GM03348 (cell line): Measurements from ENCODE around the gene CHRM5.
"Not testable (repeated sequence)": the region's sequence is repeated elsewhere in the genome, so short reads cannot be mapped to it uniquely, and the experiment has no call there.

Source experiments
- DNase-seq: peaks from one replicate; pipeline ENCODE4 v3.0.0; 2012; ENCODE audit warnings: low spot score

The CHRM5 gene

GRCh38 chr15:33987444-33987843, 19.1 kb downstream of the CHRM5 start:
- DNase-seq = no peak

- no peak for DNase-seq
Observed at GRCh38 chr15:33988384-33988783, 20.1 kb downstream of the CHRM5 start.

- DNase-seq = no peak
Observed at GRCh38 chr15:33994005-33994615, 25.8 kb downstream of the CHRM5 start.

- DNase-seq = not testable (repeated sequence)
Observed at GRCh38 chr15:33995666-33996065, 27.4 kb downstream of the CHRM5 start.

- DNase-seq = peak; percentile 16
Observed at GRCh38 chr15:34001536-34001935, 33.2 kb downstream of the CHRM5 start.

GRCh38 chr15:34006381-34006780, 38.1 kb downstream of the CHRM5 start:
- no peak for DNase-seq

GRCh38 chr15:34009656-34010055, 41.4 kb downstream of the CHRM5 start:
- DNase-seq = no peak

- no peak for DNase-seq
Observed at GRCh38 chr15:34010921-34011320, 42.6 kb downstream of the CHRM5 start.

GRCh38 chr15:34011481-34011880, 43.2 kb downstream of the CHRM5 start:
- no peak for DNase-seq

- no peak for DNase-seq
Observed at GRCh38 chr15:34012461-34013028, 44.2 kb downstream of the CHRM5 start.

- no peak for DNase-seq
Observed at GRCh38 chr15:34013746-34014145, 45.4 kb downstream of the CHRM5 start.

- no peak for DNase-seq
Observed at GRCh38 chr15:34014556-34014955, 46.3 kb downstream of the CHRM5 start.

GRCh38 chr15:34018021-34018645, 49.8 kb downstream of the CHRM5 start:
- no peak for DNase-seq

GRCh38 chr15:34018738-34019137, 50.4 kb downstream of the CHRM5 start:
- DNase-seq = not testable (repeated sequence)

- no peak for DNase-seq
Observed at GRCh38 chr15:34019369-34019990, 51.2 kb downstream of the CHRM5 start.

- DNase-seq = peak; percentile 26
Observed at GRCh38 chr15:34023907-34024306, 55.6 kb downstream of the CHRM5 start.

- DNase-seq = no peak
Observed at GRCh38 chr15:34025252-34025651, 57.0 kb downstream of the CHRM5 start.

GRCh38 chr15:34027606-34028005, 59.3 kb downstream of the CHRM5 start:
- DNase-seq = no peak

- DNase-seq = no peak
Observed at GRCh38 chr15:34031987-34032760, 63.9 kb downstream of the CHRM5 start.

GRCh38 chr15:34038023-34038870, 70.0 kb downstream of the CHRM5 start:
- DNase-seq = peak; percentile 96
